A549 treated with AZD9567 at 1 μM for 4 hours (cell line): ENCODE data around the gene DUOXA2. TPM values are rescaled to one million over a fixed set of nuclear protein-coding genes. Genes with fewer than 3 reads are reported as not detected.

Experiments
- total RNA-seq: library from RNA; stranded (reverse); fragments of 200-300 nt; extraction: Qiagen RNA extraction; gene quantifications from 5 replicates; pipeline ENCODE4 v1.2.3, GENCODE V29; 2022; ENCODE audit not compliant: insufficient read depth

Gene DUOXA2
- not detected in 5 replicates for total RNA-seq

GRCh38 chr15:45114076-45114750 lies at the start of gene DUOXA2, which contains the start of gene DUOX2:
Gene DUOXA2, plus strand, starts transcription at chr15:45114326. Its CDS starts 280 bp downstream, at chr15:45114606.
Gene DUOX2, minus strand, starts transcription at chr15:45114172. Its CDS starts 761 bp downstream, at chr15:45113411.

GRCh38 chr15:45129651-45130129 lies 15.6 kb downstream of the DUOXA2 start, which contains the start of the genes DUOX1 and DUOXA1:
Gene DUOX1, plus strand, starts transcription at chr15:45129994. Its CDS starts 1,973 bp downstream, at chr15:45131967.
Gene DUOXA1, minus strand, starts transcription at chr15:45129879. Its CDS starts 6,865 bp downstream, at chr15:45123014.

Other genes with a start within 250 kb of the DUOXA2 start
- not detected in 5 replicates for gene TERB2, start 157.6 kb upstream of the DUOXA2 start, total RNA-seq
- 31.3 to 40.7 TPM (median 33.9 TPM) in 5 replicates for gene SORD, start 91.1 kb upstream of the DUOXA2 start, total RNA-seq
- 0.01 to 0.11 TPM (median 0.03 TPM) in 4 of 5 replicates, not detected in the other for gene DUOX2, start 154 bp upstream of the DUOXA2 start, total RNA-seq
- gene DUOXA1, start 15.6 kb downstream of the DUOXA2 start, total RNA-seq: 0.03 to 0.10 TPM (median 0.09 TPM) in 3 of 5 replicates, not detected in the others
- gene DUOX1, start 15.7 kb downstream of the DUOXA2 start, total RNA-seq: not detected in 5 replicates
- gene SHF, start 73.6 kb downstream of the DUOXA2 start, total RNA-seq: 0.47 to 0.65 TPM (median 0.61 TPM) in 4 of 5 replicates, not detected in the other
- gene SLC28A2, start 137.9 kb downstream of the DUOXA2 start, total RNA-seq: 0.10 TPM in 1 of 5 replicates, not detected in the others